ENCODE data around the gene ADIPOR2.
"Not testable (repeated sequence)": the region's sequence is repeated elsewhere in the genome, so short reads cannot be mapped to it uniquely, and the experiment has no call there.

Gene ADIPOR2

DNA sequence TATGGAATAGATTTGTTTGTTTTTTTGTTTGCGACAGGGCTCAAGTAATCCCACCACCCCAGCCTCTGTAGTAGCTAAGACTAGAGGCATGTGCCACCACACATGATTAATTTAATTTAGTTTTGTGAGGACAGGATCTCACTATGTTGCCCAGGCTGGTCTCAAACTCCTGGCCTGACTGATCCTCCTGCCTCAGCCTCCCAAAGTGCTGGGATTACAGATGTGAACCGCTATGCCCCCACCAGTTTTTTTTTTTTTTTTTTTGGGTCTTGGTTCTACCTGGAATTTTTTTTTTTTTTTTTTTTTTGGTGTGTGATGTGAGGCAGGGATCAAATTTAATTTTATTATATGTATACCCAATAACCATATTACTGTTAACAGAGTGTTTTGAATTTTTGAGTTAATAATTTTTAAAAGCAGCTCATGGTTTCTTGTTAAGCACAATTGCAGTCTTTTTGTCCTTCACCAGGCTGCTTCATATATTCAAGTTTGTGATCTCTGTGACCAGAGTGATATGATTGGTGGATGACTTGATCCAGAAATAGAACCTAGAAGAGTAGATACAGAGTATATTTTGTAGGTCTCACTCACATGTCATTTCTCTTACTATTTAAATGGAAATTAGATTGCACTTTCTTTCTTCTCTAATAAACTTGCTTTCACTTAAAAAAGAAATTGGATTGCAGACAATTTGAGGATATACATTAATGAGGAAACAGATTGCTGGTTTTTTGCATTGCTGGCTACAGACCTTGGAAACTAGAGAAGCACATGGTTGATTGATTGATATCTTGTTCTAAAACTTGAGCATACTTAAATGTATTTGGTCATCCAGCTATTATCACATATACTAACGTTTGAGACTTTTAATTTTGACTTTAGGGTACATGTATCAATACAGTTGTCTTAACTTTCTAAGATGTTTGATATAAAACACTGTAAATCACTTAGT lies 13.2 kb downstream of the ADIPOR2 start:
- H3K27me3 ChIP-seq, result no peaks in the 10 kb centered on the region
- no peaks in the 10 kb centered on the region for H3K9me3 ChIP-seq
- TF ChIP-seq CTCF (IDR thresholded peaks at IDR 0.05), result no peak
- H3K36me3 ChIP-seq, result no peaks in the 10 kb centered on the region
- no peak overlapping the region for H3K27ac ChIP-seq
- no peak overlapping the region for H3K4me3 ChIP-seq (ENCODE audit: low read depth in 1 of 2, low read length in 1 of 2)
- peaks cover 11 to 28% of the 10 kb centered on the region in 2 experiments for H3K4me1 ChIP-seq (ENCODE audit: control insufficient read depth in 1 of 2, insufficient read depth in 1 of 2, low read depth in 1 of 2, low read length in 1 of 2)

DNA sequence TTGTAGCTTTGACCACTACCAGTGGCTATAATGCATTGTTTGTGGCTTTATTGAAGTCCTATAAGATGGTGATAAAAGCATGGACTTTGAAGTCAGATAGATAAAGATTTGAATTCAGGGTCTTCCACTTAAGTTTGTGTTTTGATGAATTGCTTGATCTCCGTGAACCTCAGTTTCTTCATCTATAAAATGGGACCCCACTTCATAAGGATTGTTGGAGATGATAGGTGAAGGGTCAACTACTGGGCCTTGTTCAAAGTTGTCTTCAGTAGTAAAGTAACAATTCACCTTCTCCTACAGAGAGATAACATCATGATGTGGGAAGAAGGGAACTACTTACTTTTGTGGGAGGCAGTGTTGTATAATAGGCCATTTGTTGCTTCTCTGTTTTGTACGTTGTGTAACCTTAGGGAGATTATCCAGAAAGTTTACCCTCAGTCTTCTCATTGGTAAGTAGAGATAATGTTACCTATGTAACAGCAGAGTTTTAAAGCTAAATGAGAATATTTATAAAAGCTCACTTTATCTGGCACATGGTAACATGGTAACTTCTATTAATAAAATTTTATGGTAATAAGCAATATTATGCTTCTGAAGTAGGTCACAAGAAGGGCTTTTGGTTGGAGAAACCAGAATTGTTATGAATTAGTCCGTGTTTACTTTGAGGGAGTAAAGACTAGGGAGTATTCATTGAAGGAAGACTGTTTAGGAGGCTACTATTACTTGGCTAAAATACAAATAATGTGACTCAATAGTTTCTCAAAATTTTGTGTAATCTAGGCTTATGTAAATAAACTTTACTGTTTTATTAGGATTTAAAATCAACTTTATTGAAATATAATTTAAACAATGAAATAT lies 15.1 kb downstream of the ADIPOR2 start:
- Histone ChIP-seq H3K9me3 (no peaks in the 10 kb centered on the region), H3K4me1 (ENCODE audit: control insufficient read depth in 1 of 2, insufficient read depth in 1 of 2, low read depth in 1 of 2, low read length in 1 of 2) (peaks cover 13 to 34% of the 10 kb centered on the region in 2 experiments), H3K4me3 (ENCODE audit: low read depth in 1 of 2, low read length in 1 of 2) (no peak overlapping the region), H3K27me3 (no peaks in the 10 kb centered on the region), H3K36me3 (no peaks in the 10 kb centered on the region), H3K27ac (no peak overlapping the region)
- TF ChIP-seq CTCF (IDR thresholded peaks at IDR 0.05), result no peak

DNA sequence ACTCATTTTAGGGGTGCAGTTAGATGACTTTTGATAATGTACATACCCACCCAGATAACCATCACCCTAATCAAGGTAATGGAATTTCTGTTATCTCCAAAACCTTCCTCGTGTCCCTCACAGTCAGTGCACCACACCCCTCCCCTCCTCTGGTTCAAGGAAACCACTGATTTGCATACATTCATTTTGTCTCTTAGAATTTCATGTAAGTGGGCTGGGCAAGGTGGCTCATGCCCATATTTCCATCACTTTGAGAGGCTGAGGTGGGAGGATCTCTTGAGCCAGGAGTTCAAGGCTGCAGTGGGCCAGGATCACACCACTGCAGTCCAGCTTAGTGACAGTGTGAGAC lies 15.7 kb downstream of the ADIPOR2 start:
- Histone ChIP-seq H3K4me3 (ENCODE audit: low read depth in 1 of 2, low read length in 1 of 2) (no peak overlapping the region), H3K4me1 (ENCODE audit: control insufficient read depth in 1 of 2, insufficient read depth in 1 of 2, low read depth in 1 of 2, low read length in 1 of 2) (peaks cover 19 to 40% of the 10 kb centered on the region in 2 experiments), H3K27me3 (no peaks in the 10 kb centered on the region), H3K9me3 (no peaks in the 10 kb centered on the region), H3K27ac (peak overlapping the region; percentile 11), H3K36me3 (no peaks in the 10 kb centered on the region)
- TF ChIP-seq CTCF (IDR thresholded peaks at IDR 0.05), result no peak

- Histone ChIP-seq H3K4me1 (ENCODE audit: control insufficient read depth in 1 of 2, insufficient read depth in 1 of 2, low read depth in 1 of 2, low read length in 1 of 2) (peaks cover 24 to 44% of the 10 kb centered on the region in 2 experiments), H3K27ac (peak overlapping the region; percentile 11)
- no peak for TF ChIP-seq CTCF (IDR thresholded peaks at IDR 0.05)
Observed at GRCh38 chr12:1707051-1707450, 16.2 kb downstream of the ADIPOR2 start.

GRCh38 chr12:1709968-1710367 lies 19.1 kb downstream of the ADIPOR2 start:
- H3K27ac ChIP-seq; H3K4me3 ChIP-seq (ENCODE audit: low read depth in 1 of 2, low read length in 1 of 2); H3K27me3 ChIP-seq; H3K36me3 ChIP-seq; H3K9me3 ChIP-seq: not testable (repeated sequence)
- H3K4me1 ChIP-seq (ENCODE audit: control insufficient read depth in 1 of 2, insufficient read depth in 1 of 2, low read depth in 1 of 2, low read length in 1 of 2), result peaks cover 28 to 48% of the 10 kb centered on the region in 2 experiments

More at GRCh38 chr12:1707051-1707450, 16.2 kb downstream of the ADIPOR2 start:
- H3K36me3 ChIP-seq, result no peaks in the 10 kb centered on the region
- H3K4me3 ChIP-seq (ENCODE audit: low read depth in 1 of 2, low read length in 1 of 2), result no peak overlapping the region
- H3K27me3 ChIP-seq, result no peaks in the 10 kb centered on the region
- no peaks in the 10 kb centered on the region for H3K9me3 ChIP-seq

- Histone ChIP-seq H3K4me1 (ENCODE audit: control insufficient read depth in 1 of 2, insufficient read depth in 1 of 2, low read depth in 1 of 2, low read length in 1 of 2) (peaks cover 28 to 49% of the 10 kb centered on the region in 2 experiments), H3K27ac (peak overlapping the region; percentile 63)
- H3K36me3 ChIP-seq; H3K9me3 ChIP-seq; H3K27me3 ChIP-seq; H3K4me3 ChIP-seq (ENCODE audit: low read depth in 1 of 2, low read length in 1 of 2): not testable (repeated sequence)
Observed at GRCh38 chr12:1710870-1711269, 20.0 kb downstream of the ADIPOR2 start.

DNA sequence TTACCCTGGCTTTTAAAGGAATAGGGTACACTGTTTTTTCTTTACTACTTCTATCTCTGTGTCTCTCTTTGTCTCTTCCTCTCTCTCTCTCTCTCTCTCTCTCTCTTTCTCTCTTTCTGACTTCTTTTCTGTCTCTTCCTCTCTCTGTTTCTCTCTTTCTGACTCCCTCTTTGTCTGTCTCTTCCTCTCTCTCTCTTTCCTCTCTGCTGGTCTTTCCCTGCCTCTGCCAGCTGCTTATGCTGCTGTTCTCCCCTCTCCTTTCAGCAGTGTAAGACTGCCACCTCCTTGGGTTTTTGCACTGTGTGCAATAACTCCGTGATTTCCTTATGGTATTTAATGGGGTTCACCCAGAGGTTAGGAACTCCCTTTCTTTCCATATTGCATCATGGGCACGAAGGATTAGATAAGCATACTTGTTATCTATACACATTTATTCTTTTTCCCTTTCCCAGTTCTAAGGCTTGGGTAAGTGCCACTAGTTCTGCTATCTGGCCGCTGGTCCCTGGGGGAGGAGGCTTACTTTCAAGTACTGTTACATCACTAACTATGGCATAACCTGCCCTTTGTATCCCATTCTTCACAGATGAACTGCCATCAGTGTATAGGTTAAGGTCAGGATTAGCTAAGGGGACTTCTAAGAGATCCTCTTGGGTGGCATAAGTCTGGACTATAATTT lies 20.8 kb downstream of the ADIPOR2 start:
- H3K4me3 ChIP-seq (ENCODE audit: low read depth in 1 of 2, low read length in 1 of 2); H3K9me3 ChIP-seq; H3K27me3 ChIP-seq; H3K36me3 ChIP-seq: not testable (repeated sequence)
- peaks cover 30 to 49% of the 10 kb centered on the region in 2 experiments for H3K4me1 ChIP-seq (ENCODE audit: control insufficient read depth in 1 of 2, insufficient read depth in 1 of 2, low read depth in 1 of 2, low read length in 1 of 2)
- peak overlapping the region; percentile 63 for H3K27ac ChIP-seq

GRCh38 chr12:1712305-1712704 lies 21.4 kb downstream of the ADIPOR2 start:
- not testable (repeated sequence) for H3K36me3 ChIP-seq; H3K4me3 ChIP-seq (ENCODE audit: low read depth in 1 of 2, low read length in 1 of 2); H3K27ac ChIP-seq; H3K27me3 ChIP-seq; H3K9me3 ChIP-seq
- H3K4me1 ChIP-seq (ENCODE audit: control insufficient read depth in 1 of 2, insufficient read depth in 1 of 2, low read depth in 1 of 2, low read length in 1 of 2), result peaks cover 32 to 49% of the 10 kb centered on the region in 2 experiments

GRCh38 chr12:1712852-1713251 lies 22.0 kb downstream of the ADIPOR2 start:
- H3K4me3 ChIP-seq (ENCODE audit: low read depth in 1 of 2, low read length in 1 of 2); H3K27ac ChIP-seq; H3K27me3 ChIP-seq; H3K36me3 ChIP-seq; H3K9me3 ChIP-seq: not testable (repeated sequence)
- peaks cover 29 to 46% of the 10 kb centered on the region in 2 experiments for H3K4me1 ChIP-seq (ENCODE audit: control insufficient read depth in 1 of 2, insufficient read depth in 1 of 2, low read depth in 1 of 2, low read length in 1 of 2)

All from neutrophil (primary cell).